DOHH2 (cell line): ENCODE results near the gene CDK6.

Source experiments
- EZH2phosphoT487 ChIP-seq: fragments of 200-600 bp; sonication (generic); IDR thresholded peaks from 2 replicates; pipeline ENCODE4 v1.6.1; 2017; ENCODE audit warnings: borderline replicate concordance, mild to moderate bottlenecking, antibody characterized with exemption, low read length, moderate library complexity, mixed read lengths
- TF ChIP-seq, protein P1 (sequence below): fragments of 200-600 bp; sonication (generic); IDR thresholded peaks from one replicate; pipeline ENCODE4 v1.5.1; 2014; ENCODE audit warnings: antibody characterized with exemption, mild to moderate bottlenecking, low read depth, low read length; ENCODE audit not compliant: poor library complexity, severe bottlenecking

DNA sequence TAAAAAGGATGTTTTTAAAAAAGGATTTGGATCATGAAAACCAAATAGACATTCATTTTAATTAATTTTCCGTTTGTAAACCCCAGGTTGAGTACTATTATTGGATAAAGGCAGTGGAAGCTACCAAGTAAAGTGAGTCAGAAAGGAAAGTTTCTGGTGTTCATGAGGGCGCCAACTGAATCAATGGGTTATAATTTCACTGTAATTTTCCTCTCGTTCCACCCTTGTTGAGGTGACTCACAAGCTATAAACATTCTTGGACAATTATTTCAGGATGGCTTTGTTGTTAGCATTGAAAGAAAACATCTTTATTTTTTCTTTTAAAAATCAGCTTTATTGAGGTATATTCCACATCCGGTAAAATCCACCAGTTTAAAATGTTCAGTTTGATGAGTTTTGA lies 241.1 kb downstream of the CDK6 start:
- TF ChIP-seq, protein P1, sequence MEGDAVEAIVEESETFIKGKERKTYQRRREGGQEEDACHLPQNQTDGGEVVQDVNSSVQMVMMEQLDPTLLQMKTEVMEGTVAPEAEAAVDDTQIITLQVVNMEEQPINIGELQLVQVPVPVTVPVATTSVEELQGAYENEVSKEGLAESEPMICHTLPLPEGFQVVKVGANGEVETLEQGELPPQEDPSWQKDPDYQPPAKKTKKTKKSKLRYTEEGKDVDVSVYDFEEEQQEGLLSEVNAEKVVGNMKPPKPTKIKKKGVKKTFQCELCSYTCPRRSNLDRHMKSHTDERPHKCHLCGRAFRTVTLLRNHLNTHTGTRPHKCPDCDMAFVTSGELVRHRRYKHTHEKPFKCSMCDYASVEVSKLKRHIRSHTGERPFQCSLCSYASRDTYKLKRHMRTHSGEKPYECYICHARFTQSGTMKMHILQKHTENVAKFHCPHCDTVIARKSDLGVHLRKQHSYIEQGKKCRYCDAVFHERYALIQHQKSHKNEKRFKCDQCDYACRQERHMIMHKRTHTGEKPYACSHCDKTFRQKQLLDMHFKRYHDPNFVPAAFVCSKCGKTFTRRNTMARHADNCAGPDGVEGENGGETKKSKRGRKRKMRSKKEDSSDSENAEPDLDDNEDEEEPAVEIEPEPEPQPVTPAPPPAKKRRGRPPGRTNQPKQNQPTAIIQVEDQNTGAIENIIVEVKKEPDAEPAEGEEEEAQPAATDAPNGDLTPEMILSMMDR = no peak
- TF ChIP-seq EZH2phosphoT487 = no peak
